HG02642 (cell line): ENCODE results near the gene OXT.
"Not testable (repeated sequence)": the region's sequence is repeated elsewhere in the genome, so short reads cannot be mapped to it uniquely, and the experiment has no call there.

Source experiments
- ATAC-seq: cut with Tn5 transposase; IDR thresholded peaks from one replicate; pipeline ENCODE4 v1.9.1; 2021; ENCODE audit warnings: mild to moderate bottlenecking; ENCODE audit not compliant: unreplicated experiment, poor library complexity

Gene OXT

GRCh38 chr20:3047486-3048419, 23.7 kb upstream of the OXT start:
- no peak for ATAC-seq

- no peak for ATAC-seq
These were observed 19.9 kb upstream of the OXT start for GRCh38 chr20:3051385-3052019.

GRCh38 chr20:3059489-3059888, 11.9 kb upstream of the OXT start:
- ATAC-seq: no peak

GRCh38 chr20:3064119-3064518, 7.3 kb upstream of the OXT start:
- not testable (repeated sequence) for ATAC-seq

- ATAC-seq: no peak
These were observed 4.0 kb upstream of the OXT start for GRCh38 chr20:3067139-3068014.

DNA sequence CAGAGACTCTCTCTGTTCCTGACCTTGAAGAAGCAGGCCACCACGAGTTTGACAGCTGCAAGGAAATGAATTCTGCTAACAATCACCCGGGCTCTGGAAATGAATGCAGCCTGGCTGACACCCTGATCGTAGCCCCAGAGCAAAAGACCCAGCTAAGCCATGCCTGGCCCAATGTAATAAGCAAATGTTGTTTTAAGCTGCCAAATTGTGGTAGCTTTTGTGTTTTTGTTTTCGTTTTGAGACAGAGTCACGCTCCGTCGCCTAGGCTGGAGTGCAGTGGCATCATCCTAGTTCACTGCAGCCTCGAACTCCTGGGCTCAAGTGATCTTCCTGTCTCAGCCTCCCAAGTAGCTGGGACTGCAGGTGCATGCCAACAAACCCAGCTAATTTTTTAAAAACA, 3.3 kb upstream of the OXT start:
- no peak for ATAC-seq

- ATAC-seq: no peak
These were observed 2.2 kb upstream of the OXT start for GRCh38 chr20:3068986-3069900.

DNA sequence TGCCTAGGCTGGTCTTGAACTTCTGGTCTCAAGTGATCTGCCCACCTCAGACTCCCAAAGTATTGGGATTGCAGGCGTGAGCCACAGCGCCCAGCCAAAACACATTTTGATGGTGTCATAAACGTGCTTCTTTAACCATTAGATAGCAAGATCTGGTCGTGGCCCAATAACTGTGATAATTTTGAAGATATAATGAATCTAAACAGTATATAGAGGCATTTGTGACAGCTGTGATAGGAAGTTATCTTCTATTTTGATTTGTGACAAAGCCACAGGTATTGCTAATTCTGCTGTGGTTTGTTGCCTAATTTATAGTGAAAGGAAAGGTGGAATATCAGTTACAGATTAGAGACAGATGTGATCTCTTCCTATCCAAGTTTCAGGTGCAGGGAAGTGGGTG, 695 bp upstream of the OXT start:
- ATAC-seq: no peak

DNA sequence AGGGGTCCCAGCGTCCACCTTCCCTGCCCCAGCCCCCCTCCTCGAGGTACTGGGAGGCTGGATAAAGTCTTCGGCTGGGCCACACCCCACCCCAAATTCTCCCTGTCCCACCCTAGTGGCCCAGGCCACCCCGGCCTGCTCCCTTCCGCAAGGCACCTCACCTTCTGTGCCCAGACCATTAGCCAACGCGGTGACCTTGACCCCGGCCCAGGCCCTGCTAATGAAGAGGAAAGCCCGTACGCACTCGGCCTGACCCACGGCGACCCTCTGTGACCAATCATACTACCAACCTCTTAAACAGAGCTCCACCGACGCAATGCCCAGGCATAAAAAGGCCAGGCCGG, 182 bp upstream of the OXT start:
- no peak for ATAC-seq

DNA sequence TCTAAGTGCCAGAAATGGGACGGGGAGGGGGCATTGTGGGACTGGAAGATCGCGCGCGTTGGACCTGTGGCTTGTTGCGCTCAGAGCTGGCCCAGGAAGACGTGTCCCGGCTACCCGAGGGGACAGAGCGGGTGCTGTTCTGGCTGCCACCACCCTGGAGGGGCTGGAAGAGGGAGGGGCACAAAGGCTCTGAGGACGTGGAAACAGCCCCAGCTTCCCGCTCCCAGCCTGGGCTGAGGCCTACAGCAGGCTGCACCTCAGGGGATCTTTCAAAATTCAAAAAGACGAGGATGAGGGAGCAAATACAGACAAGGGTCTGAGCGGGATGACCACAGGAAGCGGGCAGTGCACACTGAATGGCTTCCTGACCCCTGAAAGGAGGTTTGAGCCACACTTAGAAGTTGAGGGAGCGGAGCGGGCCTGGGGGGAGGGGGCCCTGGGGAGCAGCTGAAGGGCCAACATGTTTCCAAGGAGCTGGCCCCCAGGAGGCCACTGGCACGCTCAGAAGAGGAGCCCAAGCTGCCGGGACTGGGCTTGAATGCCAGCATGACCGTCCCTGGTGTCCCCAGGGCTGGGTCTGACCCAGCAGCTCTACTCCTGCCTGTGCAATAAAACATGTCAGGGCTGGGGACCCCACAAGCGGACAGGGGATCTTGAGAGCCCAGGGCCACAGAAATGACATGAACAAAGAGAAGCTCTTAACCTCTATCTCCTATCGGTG, 1.3 kb downstream of the OXT start:
- no peak for ATAC-seq

DNA sequence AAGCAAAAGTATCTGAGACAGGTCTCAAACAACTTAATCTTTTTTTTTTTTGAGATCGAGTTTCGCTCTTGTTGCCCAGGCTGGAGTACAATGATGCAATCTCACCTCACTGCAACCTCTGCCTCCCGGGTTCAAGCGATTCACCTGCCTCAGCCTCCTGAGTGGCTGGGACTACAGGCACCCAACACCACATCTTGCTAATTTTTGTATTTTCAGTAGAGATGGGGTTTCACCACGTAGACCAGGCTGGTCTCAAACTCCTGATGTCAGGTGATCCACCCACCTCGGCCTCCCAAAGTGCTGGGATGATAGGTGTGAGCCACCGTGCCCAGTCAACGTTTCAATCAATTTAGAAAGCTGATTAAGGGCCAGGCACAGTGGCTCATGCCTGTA, 1.8 kb downstream of the OXT start:
- ATAC-seq: not testable (repeated sequence)

DNA sequence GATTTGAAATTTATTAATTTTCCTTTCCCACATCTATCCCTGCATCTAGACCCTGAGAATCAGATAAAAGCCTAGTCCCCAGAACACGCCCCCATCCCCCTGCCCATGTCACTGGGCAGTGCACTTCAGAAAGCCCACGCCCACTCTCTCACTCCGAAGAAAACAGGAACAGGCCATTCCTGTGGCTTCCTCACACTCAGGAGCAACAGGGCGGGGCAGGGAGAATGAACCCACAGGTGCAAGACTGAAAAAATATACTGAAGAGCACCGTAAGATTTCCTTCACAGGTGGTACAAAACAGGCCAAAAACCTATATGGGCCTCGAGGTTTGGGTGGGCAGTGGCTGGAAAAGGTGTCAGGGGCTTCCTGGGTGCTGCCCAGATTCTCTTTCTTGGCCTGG, 3.4 kb downstream of the OXT start:
- ATAC-seq: no peak

DNA sequence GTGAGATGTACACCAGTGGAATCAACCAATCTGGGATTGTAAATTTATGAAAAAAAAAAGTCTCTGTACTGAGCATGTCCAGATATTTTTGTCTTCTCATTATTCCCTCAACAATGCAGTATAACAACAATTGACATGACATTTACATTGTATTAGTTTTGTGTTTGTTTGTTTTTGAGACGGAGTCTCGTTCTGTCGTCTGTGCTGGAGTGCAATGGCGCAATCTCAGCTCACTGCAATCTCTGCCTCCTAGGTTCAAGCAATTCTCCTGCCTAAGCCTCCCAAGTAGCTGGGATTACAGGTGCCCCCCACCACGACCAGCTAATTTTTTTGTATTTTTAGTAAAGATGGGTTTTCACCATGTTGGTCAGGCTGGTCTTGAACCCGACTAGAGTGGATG, 3.9 kb downstream of the OXT start:
- ATAC-seq: not testable (repeated sequence)

DNA sequence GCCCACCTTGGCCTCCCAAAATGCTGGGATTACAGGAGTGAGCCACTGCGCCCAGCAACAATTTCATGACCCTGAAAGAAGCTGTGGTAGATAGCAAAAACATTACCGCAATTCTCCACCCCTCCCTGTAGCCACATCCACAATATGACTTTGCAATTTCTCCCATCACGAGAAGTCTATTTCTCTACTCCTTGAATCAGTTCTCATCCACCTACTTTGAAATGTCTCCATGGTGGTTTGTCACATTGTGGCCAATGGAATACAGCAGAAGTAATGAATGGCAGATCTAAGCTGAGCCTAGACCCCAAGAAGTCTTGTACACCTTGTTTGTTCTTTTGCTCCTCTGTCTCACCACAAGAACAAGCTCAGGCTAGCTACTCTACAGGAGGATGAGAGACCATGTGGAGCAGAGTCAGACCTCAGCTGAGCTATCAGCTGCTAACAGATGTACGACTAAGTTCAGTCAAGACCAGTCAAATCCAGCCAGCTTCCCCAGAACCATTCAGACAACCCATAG, 6.3 kb downstream of the OXT start:
- ATAC-seq: no peak

- no peak for ATAC-seq
These were observed 9.5 kb downstream of the OXT start for GRCh38 chr20:3080939-3081388.

DNA sequence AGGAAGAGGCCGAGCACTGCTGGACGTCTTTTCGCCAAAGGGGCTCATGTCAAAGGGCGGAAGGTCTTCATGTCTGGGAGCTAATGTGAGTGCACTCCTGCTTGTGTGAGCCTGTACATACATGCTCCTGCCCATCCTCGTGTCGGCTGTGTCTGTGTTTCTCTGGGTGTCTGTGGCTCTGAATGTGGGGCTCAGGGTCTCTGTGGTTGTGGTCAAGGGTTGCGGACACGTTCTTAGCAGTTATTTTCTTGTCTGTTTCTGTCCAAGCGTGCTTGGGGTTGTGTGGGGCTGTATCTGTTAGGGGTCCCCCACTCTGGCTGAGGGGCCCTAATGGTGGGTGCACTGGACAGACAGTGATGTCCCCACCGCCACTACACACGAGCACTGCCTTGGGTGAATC, 10.2 kb downstream of the OXT start:
- no peak for ATAC-seq

- ATAC-seq: no peak
These were observed 11.0 kb downstream of the OXT start for GRCh38 chr20:3082306-3082951.
